Astrocyte (in vitro differentiated cells and primary cell): Measurements from ENCODE around the gene SUCNR1. TPM values are rescaled to one million over a fixed set of nuclear protein-coding genes. Genes with fewer than 3 reads are reported as not detected.
A peak's percentile ranks its signal among the peaks of the same experiment; 100 is the strongest.

Experiments
- DNase-seq: peaks from one replicate; pipeline ENCODE4 v3.0.0-alpha.2; 2010; ENCODE audit warnings: low read depth
- FAIRE-seq: peaks from 2 replicates; lab custom pipeline; 2011; peaks lifted over from hg19 to GRCh38; lab: Jason Lieb, UNC
- H2AFZ ChIP-seq: 2 replicates; pipeline ENCODE4 v1.6.0; 2012; ENCODE audit warnings: low read depth, low read length, inconsistent platforms
- H3K27ac ChIP-seq: 2 replicates; pipeline ENCODE4 v1.5.1; 2011; ENCODE audit warnings: low read depth, low read length, inconsistent platforms
- H3K27me3 ChIP-seq: 2 replicates; pipeline ENCODE4 v1.6.0; 2011; ENCODE audit warnings: low read length, inconsistent platforms; ENCODE audit not compliant: insufficient read depth
- H3K36me3 ChIP-seq: 2 replicates; pipeline ENCODE4 v1.5.1; 2011; ENCODE audit warnings: low read length, inconsistent platforms; ENCODE audit not compliant: insufficient read depth
- H3K4me1 ChIP-seq: 2 replicates; pipeline ENCODE4 v1.5.1; 2011; ENCODE audit warnings: low read length, inconsistent platforms; ENCODE audit not compliant: insufficient read depth
- H3K4me2 ChIP-seq: 2 replicates; pipeline ENCODE4 v1.6.0; 2012; ENCODE audit warnings: low read length, inconsistent platforms
- H3K4me3 ChIP-seq: 2 replicates; pipeline ENCODE4 v1.5.1; 2011; ENCODE audit warnings: low read depth, mild to moderate bottlenecking, low read length, inconsistent platforms; ENCODE audit not compliant: insufficient read depth
- H3K79me2 ChIP-seq: 2 replicates; pipeline ENCODE4 v1.6.0; 2012; ENCODE audit warnings: mild to moderate bottlenecking, low read length, inconsistent platforms; ENCODE audit not compliant: insufficient read depth
- H3K9ac ChIP-seq: 2 replicates; pipeline ENCODE4 v1.6.0; 2012; ENCODE audit warnings: mild to moderate bottlenecking, low read length, inconsistent platforms
- H3K9me3 ChIP-seq: 2 replicates; pipeline ENCODE4 v1.5.1; 2012; ENCODE audit warnings: low read depth, mild to moderate bottlenecking, low read length, inconsistent platforms; ENCODE audit not compliant: insufficient read depth
- H4K20me1 ChIP-seq: 2 replicates; pipeline ENCODE4 v1.6.0; 2012; ENCODE audit warnings: low read length, inconsistent platforms; ENCODE audit not compliant: insufficient read depth
- H3K27ac Mint-ChIP-seq: one replicate; pipeline ENCODE4 v1.8.0; 2021; ENCODE audit warnings: mild to moderate bottlenecking, mixed read lengths; ENCODE audit not compliant: unreplicated experiment
- H3K27me3 Mint-ChIP-seq: one replicate; pipeline ENCODE4 v1.8.0; 2021; ENCODE audit warnings: low read depth, mixed read lengths; ENCODE audit not compliant: unreplicated experiment
- H3K36me3 Mint-ChIP-seq: one replicate; pipeline ENCODE4 v1.8.0; 2021; ENCODE audit warnings: low read depth, mixed read lengths; ENCODE audit not compliant: unreplicated experiment
- H3K4me1 Mint-ChIP-seq: one replicate; pipeline ENCODE4 v1.8.0; 2021; ENCODE audit warnings: low read depth, mixed read lengths; ENCODE audit not compliant: unreplicated experiment
- H3K4me3 Mint-ChIP-seq: one replicate; pipeline ENCODE4 v1.8.0; 2021; ENCODE audit warnings: mild to moderate bottlenecking, moderate library complexity, mixed read lengths; ENCODE audit not compliant: unreplicated experiment
- H3K9me3 Mint-ChIP-seq: one replicate; pipeline ENCODE4 v1.8.0; 2021; ENCODE audit warnings: mild to moderate bottlenecking, mixed read lengths; ENCODE audit not compliant: unreplicated experiment
- EZH2 ChIP-seq: IDR thresholded peaks from 2 replicates; pipeline ENCODE4 v1.6.1; 2012; ENCODE audit warnings: mild to moderate bottlenecking, low read length, inconsistent platforms; ENCODE audit not compliant: insufficient read depth
- total RNA-seq: library from RNA; stranded (reverse); gene quantifications from 2 replicates; pipeline ENCODE4 v1.2.1, GENCODE V29; 2021
- TF ChIP-seq, protein P1 (sequence below): IDR thresholded peaks from 2 replicates; pipeline ENCODE4 v1.5.1; 2011; ENCODE audit warnings: low read depth, mild to moderate bottlenecking, inconsistent platforms, low read length, moderate library complexity; ENCODE audit not compliant: insufficient read depth

The SUCNR1 gene
- total RNA-seq, 1 donor from 2014 or later: not detected

DNA sequence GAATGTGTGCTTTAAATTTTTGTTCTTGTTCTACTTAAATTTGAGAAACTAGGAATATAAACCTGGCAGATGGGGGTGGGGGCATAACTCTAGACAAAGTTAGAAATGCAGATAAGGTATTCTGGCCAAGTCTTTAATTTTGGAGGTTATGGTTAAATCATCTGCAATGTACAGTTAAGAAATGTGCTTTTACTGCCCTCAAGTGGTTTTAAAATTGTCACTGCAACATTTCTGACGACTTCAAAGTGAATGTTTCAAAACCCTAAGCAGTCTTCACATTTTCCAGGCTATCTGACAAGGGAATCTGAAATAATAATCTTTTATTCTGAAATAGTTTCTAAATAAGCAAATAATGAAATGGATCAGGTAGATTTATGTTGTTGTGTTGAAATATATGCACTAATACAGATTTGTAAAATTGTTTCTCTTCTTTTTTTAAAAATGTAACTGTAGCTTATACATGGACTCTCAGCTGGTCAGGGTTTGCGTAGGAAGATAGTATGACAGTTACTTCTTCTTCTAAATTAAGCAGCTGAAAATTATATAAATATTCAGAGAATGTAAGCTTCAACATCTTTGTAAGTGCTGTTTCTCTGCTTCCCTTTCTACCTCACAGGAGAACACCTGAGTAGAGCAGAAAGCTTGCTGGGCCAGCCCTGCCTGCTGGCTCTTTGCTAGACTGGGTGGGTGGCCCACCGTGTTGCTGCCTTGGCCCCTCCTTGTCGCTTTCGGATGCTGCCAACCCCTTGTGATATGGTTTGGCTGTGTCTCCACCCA lies 45.0 kb downstream of the SUCNR1 start:
- DNase-seq (peak; percentile 52), FAIRE-seq (peak; percentile 98)
- Mint-ChIP-seq H3K27ac (no peak overlapping the region), H3K9me3 (peaks cover 5% of the 10 kb centered on the region), H3K4me1 (peaks cover 1% of the 10 kb centered on the region), H3K4me3 (no peak overlapping the region), H3K36me3 (no peaks in the 10 kb centered on the region), H3K27me3 (no peaks in the 10 kb centered on the region)
- Histone ChIP-seq H4K20me1 (no peaks in the 10 kb centered on the region), H3K27me3 (no peaks in the 10 kb centered on the region), H3K4me2 (no peak overlapping the region), H3K27ac (no peak overlapping the region), H3K4me1 (no peaks in the 10 kb centered on the region), H3K9me3 (no peaks in the 10 kb centered on the region), H3K79me2 (no peaks in the 10 kb centered on the region), H3K36me3 (no peaks in the 10 kb centered on the region), H3K9ac (no peak overlapping the region), H3K4me3 (no peak overlapping the region), H2AFZ (no peak overlapping the region)
- TF ChIP-seq, protein P1, sequence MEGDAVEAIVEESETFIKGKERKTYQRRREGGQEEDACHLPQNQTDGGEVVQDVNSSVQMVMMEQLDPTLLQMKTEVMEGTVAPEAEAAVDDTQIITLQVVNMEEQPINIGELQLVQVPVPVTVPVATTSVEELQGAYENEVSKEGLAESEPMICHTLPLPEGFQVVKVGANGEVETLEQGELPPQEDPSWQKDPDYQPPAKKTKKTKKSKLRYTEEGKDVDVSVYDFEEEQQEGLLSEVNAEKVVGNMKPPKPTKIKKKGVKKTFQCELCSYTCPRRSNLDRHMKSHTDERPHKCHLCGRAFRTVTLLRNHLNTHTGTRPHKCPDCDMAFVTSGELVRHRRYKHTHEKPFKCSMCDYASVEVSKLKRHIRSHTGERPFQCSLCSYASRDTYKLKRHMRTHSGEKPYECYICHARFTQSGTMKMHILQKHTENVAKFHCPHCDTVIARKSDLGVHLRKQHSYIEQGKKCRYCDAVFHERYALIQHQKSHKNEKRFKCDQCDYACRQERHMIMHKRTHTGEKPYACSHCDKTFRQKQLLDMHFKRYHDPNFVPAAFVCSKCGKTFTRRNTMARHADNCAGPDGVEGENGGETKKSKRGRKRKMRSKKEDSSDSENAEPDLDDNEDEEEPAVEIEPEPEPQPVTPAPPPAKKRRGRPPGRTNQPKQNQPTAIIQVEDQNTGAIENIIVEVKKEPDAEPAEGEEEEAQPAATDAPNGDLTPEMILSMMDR: peak; percentile 72
- TF ChIP-seq EZH2: no peak

- Histone ChIP-seq H3K4me3 (no peak overlapping the region), H3K27ac (no peak overlapping the region), H3K9me3 (no peaks in the 10 kb centered on the region), H2AFZ (no peak overlapping the region), H3K4me1 (peaks cover 3% of the 10 kb centered on the region), H3K9ac (no peak overlapping the region), H4K20me1 (no peaks in the 10 kb centered on the region), H3K4me2 (no peak overlapping the region), H3K79me2 (no peaks in the 10 kb centered on the region), H3K27me3 (no peaks in the 10 kb centered on the region), H3K36me3 (no peaks in the 10 kb centered on the region)
- FAIRE-seq (no peak), DNase-seq (no peak)
- no peak for TF ChIP-seq EZH2
- TF ChIP-seq, protein P1: no peak
- Mint-ChIP-seq H3K36me3 (no peaks in the 10 kb centered on the region), H3K4me1 (peaks cover 1% of the 10 kb centered on the region), H3K27me3 (no peaks in the 10 kb centered on the region), H3K4me3 (no peak overlapping the region), H3K27ac (no peak overlapping the region), H3K9me3 (peaks cover 5% of the 10 kb centered on the region)
Measured at GRCh38 chr3:151919030-151919328, 45.5 kb downstream of the SUCNR1 start.

GRCh38 chr3:151919446-151919845 lies 46.0 kb downstream of the SUCNR1 start:
- Mint-ChIP-seq H3K27me3 (no peaks in the 10 kb centered on the region), H3K27ac (no peak overlapping the region), H3K36me3 (no peaks in the 10 kb centered on the region), H3K9me3 (peaks cover 5% of the 10 kb centered on the region), H3K4me3 (no peak overlapping the region), H3K4me1 (peaks cover 2% of the 10 kb centered on the region)
- Histone ChIP-seq H3K4me3 (no peak overlapping the region), H3K9me3 (no peaks in the 10 kb centered on the region), H2AFZ (no peak overlapping the region), H3K79me2 (no peaks in the 10 kb centered on the region), H3K27me3 (no peaks in the 10 kb centered on the region), H3K27ac (no peak overlapping the region), H3K9ac (no peak overlapping the region), H3K4me1 (peaks cover 8% of the 10 kb centered on the region), H3K36me3 (no peaks in the 10 kb centered on the region), H4K20me1 (no peaks in the 10 kb centered on the region), H3K4me2 (no peak overlapping the region)
- TF ChIP-seq EZH2: no peak
- TF ChIP-seq, protein P1: no peak
- FAIRE-seq (no peak), DNase-seq (no peak)
